CD8-positive, alpha-beta memory T cell (primary cell): ENCODE measurements around the gene ARHGEF40. TPM values are rescaled to one million over a fixed set of nuclear protein-coding genes. Genes with fewer than 3 reads are reported as not detected.

Experiments
- CTCF ChIA-PET: fragments of 350-600 bp; sonication (Branson Sonifier 250); formaldehyde crosslinking; loops from one replicate; lab custom pipeline; 2021; ENCODE audit warnings: antibody characterized with exemption; lab: Charles Lee
- POLR2A ChIA-PET: fragments of 350-600 bp; sonication (Branson Sonifier 250); formaldehyde crosslinking; loops from one replicate; lab custom pipeline; 2021; ENCODE audit warnings: antibody characterized with exemption; lab: Charles Lee
- DNase-seq, 5 donors: peaks; one replicate each; pipeline versions ENCODE4 v3.0.0 to v3.0.0-alpha.2; 2020 to 2022; ENCODE audit warnings: mixed read lengths in 1 of 5
- H3K27ac ChIP-seq: one replicate; pipeline ENCODE4 v1.7.0; 2013; ENCODE audit warnings: low read depth, mild to moderate bottlenecking, low read length, moderate library complexity
- H3K27me3 ChIP-seq: 2 replicates; pipeline ENCODE4 v1.7.0; 2013; ENCODE audit warnings: low read length, mild to moderate bottlenecking; ENCODE audit not compliant: insufficient read depth, poor library complexity, severe bottlenecking
- H3K36me3 ChIP-seq: 2 replicates; pipeline ENCODE4 v1.7.0; 2013; ENCODE audit warnings: mild to moderate bottlenecking, low read length, moderate library complexity; ENCODE audit not compliant: insufficient read depth
- H3K4me1 ChIP-seq: 2 replicates; pipeline ENCODE4 v1.7.0; 2013; ENCODE audit warnings: mild to moderate bottlenecking, low read length, moderate library complexity; ENCODE audit not compliant: insufficient read depth
- H3K4me3 ChIP-seq: 2 replicates; pipeline ENCODE4 v1.7.0; 2013; ENCODE audit warnings: mild to moderate bottlenecking, low read length
- H3K9me3 ChIP-seq: 2 replicates; pipeline ENCODE4 v1.7.0; 2013; ENCODE audit warnings: mild to moderate bottlenecking, low read length
- H3K27ac Mint-ChIP-seq, 8 donors: one replicate each; pipeline ENCODE4 v1.8.0; 2020 to 2021; ENCODE audit warnings: mixed read lengths in 8 of 8, mild to moderate bottlenecking in 6 of 8, inconsistent platforms in 3 of 8, moderate library complexity in 3 of 8
- H3K27me3 Mint-ChIP-seq, 2 donors: one replicate each; pipeline ENCODE4 v1.8.0; 2020 to 2021; ENCODE audit warnings: mixed read lengths in 2 of 2, mild to moderate bottlenecking in 1 of 2, moderate library complexity in 1 of 2
- H3K36me3 Mint-ChIP-seq, 3 donors: one replicate each; pipeline ENCODE4 v1.8.0; 2020 to 2021; ENCODE audit warnings: mixed read lengths in 3 of 3, inconsistent platforms in 1 of 3, mild to moderate bottlenecking in 1 of 3
- H3K4me1 Mint-ChIP-seq, 3 donors: one replicate each; pipeline ENCODE4 v1.8.0; 2020 to 2021; ENCODE audit warnings: mixed read lengths in 3 of 3, inconsistent platforms in 1 of 3, mild to moderate bottlenecking in 1 of 3
- H3K4me3 Mint-ChIP-seq, 7 donors: one replicate each; pipeline ENCODE4 v1.8.0; 2020 to 2021; ENCODE audit warnings: mixed read lengths in 7 of 7, mild to moderate bottlenecking in 6 of 7, moderate library complexity in 4 of 7, inconsistent platforms in 2 of 7
- H3K9me3 Mint-ChIP-seq, 5 donors: one replicate each; pipeline ENCODE4 v1.8.0; 2020 to 2022; ENCODE audit warnings: mixed read lengths in 5 of 5, mild to moderate bottlenecking in 3 of 5, moderate library complexity in 2 of 5, inconsistent platforms in 1 of 5
- polyA plus RNA-seq: library from polyadenylated mRNA; unstranded; fragments of 300-500 nt; fragmentation: Illumina TruSeq; gene quantifications from one replicate; pipeline ENCODE4 v1.2.3, GENCODE V29; 2021
- total RNA-seq, 2 experiments: library from RNA; stranded (reverse); gene quantifications; one replicate each; pipeline ENCODE4 v1.2.3, GENCODE V29; 2021

The ARHGEF40 gene
- total and polyA plus RNA-seq, 3 experiments from 2014 or later: 0.16 to 0.40 (median 0.39) TPM

- no peaks in the 10 kb centered on the region for H3K36me3 Mint-ChIP-seq
- POLR2A ChIA-PET: no interaction called here
- no peak overlapping the region for H3K4me3 ChIP-seq
- H3K36me3 ChIP-seq: no peaks in the 10 kb centered on the region
- no peak overlapping the region for H3K27ac ChIP-seq
- no peaks in the 10 kb centered on the region for H3K9me3 ChIP-seq
- no peaks in the 10 kb centered on the region for H3K9me3 Mint-ChIP-seq
- peaks cover 37% of the 10 kb centered on the region for H3K27me3 ChIP-seq
- peaks cover 21% of the 10 kb centered on the region for H3K4me1 ChIP-seq
- no peak overlapping the region for H3K4me3 Mint-ChIP-seq
- peaks cover 25 to 36% of the 10 kb centered on the region in 2 donors for H3K27me3 Mint-ChIP-seq
- H3K4me1 Mint-ChIP-seq: peaks cover 10 to 26% (median 17%) of the 10 kb centered on the region in 3 donors
- H3K27ac Mint-ChIP-seq: no peak overlapping the region
- no peak for DNase-seq
- CTCF ChIA-PET: interaction anchor here (1.0 to 1.2 kb wide), 3 partner anchors 18 to 30 kb away, joined by 3 to 6 read pairs (median 5); no protein-coding TSS in a partner anchor
Observed at GRCh38 chr14:21074398-21075272, 4.5 kb downstream of the ARHGEF40 start.

DNA sequence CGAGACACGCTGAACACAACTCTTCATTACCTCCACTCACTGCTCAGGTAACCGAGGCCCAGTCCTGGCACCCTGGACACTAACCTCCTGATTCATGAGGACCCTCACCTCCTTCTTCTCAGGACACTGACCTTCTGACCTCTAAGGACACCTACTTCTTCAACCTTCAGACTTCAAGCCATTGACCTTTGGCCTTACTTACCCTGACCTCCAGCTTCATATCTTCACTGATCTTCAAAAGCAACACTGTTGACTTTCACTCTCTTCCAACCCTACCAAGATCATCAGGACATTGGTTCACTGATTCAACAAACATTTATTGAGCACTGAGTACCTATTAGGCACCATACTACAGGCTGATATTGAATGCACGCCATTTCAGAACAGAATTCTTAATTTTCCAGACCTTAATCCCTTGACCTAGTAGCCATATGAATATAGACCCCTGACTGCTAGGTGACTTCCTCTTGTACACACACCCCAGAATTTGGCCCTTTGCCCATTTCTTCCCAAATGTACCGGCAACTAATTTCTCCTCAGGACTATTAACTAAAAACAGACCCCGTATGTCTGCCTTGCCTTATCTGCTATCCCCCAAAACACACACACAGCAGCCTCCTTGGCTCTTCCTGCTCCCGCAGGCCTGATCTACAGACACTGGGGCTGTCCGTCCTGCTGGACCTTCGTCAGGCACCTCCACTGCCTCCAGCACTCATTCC is 5.8 kb downstream of the ARHGEF40 start:
- Mint-ChIP-seq H3K27ac (peak overlapping the region in 1 of 8 donors; percentile 13), H3K4me1 (peaks cover 4 to 18% (median 11%) of the 10 kb centered on the region in 3 donors), H3K27me3 (peaks cover 23 to 31% of the 10 kb centered on the region in 2 donors), H3K9me3 (no peaks in the 10 kb centered on the region), H3K36me3 (no peaks in the 10 kb centered on the region), H3K4me3 (no peak overlapping the region)
- H3K27ac ChIP-seq: no peak overlapping the region
- peaks cover 11% of the 10 kb centered on the region for H3K4me1 ChIP-seq
- POLR2A ChIA-PET: no interaction called here
- no peaks in the 10 kb centered on the region for H3K9me3 ChIP-seq
- H3K27me3 ChIP-seq: peaks cover 28% of the 10 kb centered on the region
- no peak overlapping the region for H3K4me3 ChIP-seq
- CTCF ChIA-PET: interaction anchor here (1.1 kb wide), 1 partner anchor 12 kb away, joined by 3 read pairs; no protein-coding TSS in a partner anchor
- no peaks in the 10 kb centered on the region for H3K36me3 ChIP-seq
- DNase-seq: no peak

GRCh38 chr14:21077672-21078071 is 7.6 kb downstream of the ARHGEF40 start:
- Mint-ChIP-seq H3K9me3 (no peaks in the 10 kb centered on the region), H3K27me3 (peaks cover 10 to 17% of the 10 kb centered on the region in 2 donors), H3K4me3 (no peak overlapping the region), H3K4me1 (peaks cover 0 to under 1% (median 0%) of the 10 kb centered on the region in 3 donors), H3K27ac (peak overlapping the region in 1 of 8 donors; percentile 58), H3K36me3 (no peaks in the 10 kb centered on the region)
- no peaks in the 10 kb centered on the region for H3K36me3 ChIP-seq
- H3K4me1 ChIP-seq: no peaks in the 10 kb centered on the region
- peaks cover 11% of the 10 kb centered on the region for H3K27me3 ChIP-seq
- DNase-seq: no peak
- no peaks in the 10 kb centered on the region for H3K9me3 ChIP-seq
- H3K27ac ChIP-seq: no peak overlapping the region
- H3K4me3 ChIP-seq: no peak overlapping the region
- ChIA-PET CTCF (interaction anchor here (0.7 to 1.5 kb wide), 3 partner anchors 9 to 12 kb away, joined by 3 to 4 read pairs (median 3); no protein-coding TSS in a partner anchor), POLR2A (no interaction called here)

- CTCF ChIA-PET: interaction anchor here (0.7 to 2.1 kb wide), 4 partner anchors 9 to 26 kb away, joined by 3 to 6 read pairs (median 4); no protein-coding TSS in a partner anchor
- Histone ChIP-seq H3K27me3 (peaks cover 4% of the 10 kb centered on the region), H3K4me1 (no peaks in the 10 kb centered on the region), H3K27ac (no peak overlapping the region), H3K4me3 (no peak overlapping the region), H3K9me3 (no peaks in the 10 kb centered on the region), H3K36me3 (no peaks in the 10 kb centered on the region)
- H3K27me3 Mint-ChIP-seq: peaks cover 9 to 13% of the 10 kb centered on the region in 2 donors
- peak overlapping the region in 1 of 8 donors; percentile 77 for H3K27ac Mint-ChIP-seq
- H3K4me3 Mint-ChIP-seq: no peak overlapping the region
- DNase-seq: no peak
- H3K36me3 Mint-ChIP-seq: no peaks in the 10 kb centered on the region
- POLR2A ChIA-PET: no interaction called here
- H3K4me1 Mint-ChIP-seq: no peaks in the 10 kb centered on the region
- H3K9me3 Mint-ChIP-seq: no peaks in the 10 kb centered on the region
Observed at GRCh38 chr14:21078287-21078686, 8.2 kb downstream of the ARHGEF40 start.

DNA sequence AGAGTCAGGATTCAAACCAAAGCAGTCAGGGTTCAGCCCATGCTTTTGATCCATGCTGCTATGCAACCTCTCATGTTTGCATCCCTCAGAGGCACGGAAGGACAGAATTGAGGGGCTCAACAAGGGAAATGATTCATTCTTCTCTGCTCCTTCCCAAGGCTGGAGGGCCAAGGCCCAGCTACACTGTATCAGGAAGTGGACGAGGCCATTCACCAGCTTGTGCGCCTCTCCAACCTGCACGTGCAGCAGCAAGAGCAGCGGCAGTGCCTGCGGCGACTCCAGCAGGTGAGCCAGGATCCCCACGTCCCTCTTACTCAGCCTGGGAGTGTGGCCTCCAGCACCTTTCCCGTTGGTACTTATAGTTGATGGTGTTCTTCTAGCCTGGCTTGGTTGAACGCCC is 8.6 kb downstream of the ARHGEF40 start:
- H3K4me3 Mint-ChIP-seq: no peak overlapping the region
- Histone ChIP-seq H3K9me3 (no peaks in the 10 kb centered on the region), H3K4me3 (no peak overlapping the region), H3K27me3 (peaks cover under 1% of the 10 kb centered on the region), H3K36me3 (no peaks in the 10 kb centered on the region), H3K27ac (no peak overlapping the region), H3K4me1 (no peaks in the 10 kb centered on the region)
- no peak for DNase-seq
- ChIA-PET CTCF (interaction anchor here (1.0 to 2.1 kb wide), 4 partner anchors 9 to 25 kb away, joined by 3 to 7 read pairs (median 6); no protein-coding TSS in a partner anchor), POLR2A (no interaction called here)
- H3K9me3 Mint-ChIP-seq: no peaks in the 10 kb centered on the region
- H3K4me1 Mint-ChIP-seq: no peaks in the 10 kb centered on the region
- H3K27ac Mint-ChIP-seq: no peak overlapping the region
- no peaks in the 10 kb centered on the region for H3K36me3 Mint-ChIP-seq
- H3K27me3 Mint-ChIP-seq: peaks cover 6 to 9% of the 10 kb centered on the region in 2 donors

GRCh38 chr14:21081521-21082142 is 11.5 kb downstream of the ARHGEF40 start:
- H3K4me1 Mint-ChIP-seq: peaks cover 3 to 8% (median 4%) of the 10 kb centered on the region in 3 donors
- no peak for DNase-seq
- H3K36me3 ChIP-seq: no peaks in the 10 kb centered on the region
- H3K4me3 ChIP-seq: no peak overlapping the region
- H3K27me3 ChIP-seq: no peaks in the 10 kb centered on the region
- H3K27ac ChIP-seq: no peak overlapping the region
- H3K4me1 ChIP-seq: peaks cover under 1% of the 10 kb centered on the region
- no peaks in the 10 kb centered on the region for H3K36me3 Mint-ChIP-seq
- POLR2A ChIA-PET: no interaction called here
- CTCF ChIA-PET: interaction anchor here (1.5 to 3.7 kb wide), 3 partner anchors 11 to 67 kb away, joined by 6 to 15 read pairs (median 8); no protein-coding TSS in a partner anchor
- H3K27me3 Mint-ChIP-seq: peaks cover 3 to 8% of the 10 kb centered on the region in 2 donors
- H3K9me3 Mint-ChIP-seq: no peaks in the 10 kb centered on the region
- H3K27ac Mint-ChIP-seq: no peak overlapping the region
- no peaks in the 10 kb centered on the region for H3K9me3 ChIP-seq
- H3K4me3 Mint-ChIP-seq: no peak overlapping the region

DNA sequence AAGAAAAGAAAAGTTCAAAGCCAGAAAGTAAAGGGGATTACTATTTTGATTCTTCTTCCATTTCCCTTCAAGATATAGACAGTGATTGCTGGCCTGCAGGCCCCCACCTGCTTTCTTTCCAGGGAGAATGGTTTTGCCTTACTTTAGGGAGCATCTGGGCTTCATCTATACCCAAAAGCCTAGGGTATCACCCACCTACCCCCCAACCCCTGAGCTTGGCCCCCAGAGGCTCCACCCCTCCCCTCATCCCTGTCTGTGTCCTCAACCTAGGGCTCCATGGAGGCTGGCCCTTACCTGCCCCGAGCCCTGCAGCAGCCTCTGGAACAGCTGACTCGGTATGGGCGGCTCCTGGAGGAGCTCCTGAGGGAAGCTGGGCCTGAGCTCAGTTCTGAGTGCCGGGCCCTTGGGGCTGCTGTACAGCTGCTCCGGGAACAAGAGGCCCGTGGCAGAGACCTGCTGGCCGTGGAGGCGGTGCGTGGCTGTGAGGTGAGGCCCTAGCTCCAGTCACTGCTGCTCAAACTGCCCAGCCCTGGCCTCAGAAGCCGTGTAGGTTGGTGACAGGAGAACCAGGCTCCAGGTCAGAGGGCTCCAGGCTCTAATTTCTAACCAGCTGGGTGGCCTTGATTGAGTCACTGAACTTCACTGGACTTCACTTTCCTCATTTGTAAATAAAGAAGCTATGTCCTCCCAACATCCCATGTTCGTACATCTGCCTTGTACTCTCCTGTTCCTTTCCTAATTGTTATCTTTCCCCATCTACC is 13.6 kb downstream of the ARHGEF40 start:
- peak overlapping the region in 6 of 8 donors; percentile 17 to 82 (median 36) for H3K27ac Mint-ChIP-seq
- POLR2A ChIA-PET: interaction anchor here (0.8 kb wide), 1 partner anchor 12 kb away, joined by 3 read pairs; no protein-coding TSS in a partner anchor

More for the DNA sequence above, 13.6 kb downstream of the ARHGEF40 start:
- Histone ChIP-seq H3K4me3 (no peak overlapping the region), H3K36me3 (no peaks in the 10 kb centered on the region), H3K27ac (no peak overlapping the region), H3K27me3 (no peaks in the 10 kb centered on the region), H3K9me3 (no peaks in the 10 kb centered on the region), H3K4me1 (peaks cover 18% of the 10 kb centered on the region)
- Mint-ChIP-seq H3K4me3 (no peak overlapping the region), H3K27me3 (peaks cover 3 to 8% of the 10 kb centered on the region in 2 donors), H3K4me1 (peaks cover 17 to 24% (median 21%) of the 10 kb centered on the region in 3 donors), H3K9me3 (no peaks in the 10 kb centered on the region), H3K36me3 (no peaks in the 10 kb centered on the region)
- CTCF ChIA-PET: interaction anchor here (1.2 to 3.7 kb wide), 5 partner anchors 9 to 69 kb away, joined by 3 to 15 read pairs (median 9); no protein-coding TSS in a partner anchor
- no peak for DNase-seq
